OCI-LY7 (cell line): ENCODE data around the gene KRTAP6-3. TPM values are rescaled to one million over a fixed set of nuclear protein-coding genes. Genes with fewer than 3 reads are reported as not detected.

Experiments used
- BruUV-seq: library from RNA; stranded (reverse); fragments of 400-500 nt; replicated peaks from 2 replicates; lab custom pipeline; 2021; lab: Mats Ljungman, UMichigan
- CTCF ChIA-PET: fragments of 300-600 bp; sonication (Branson Sonifier 250); formaldehyde crosslinking; loops from one replicate; lab custom pipeline; 2022; ENCODE audit warnings: antibody characterized with exemption; ENCODE audit not compliant: unreplicated experiment; lab: Charles Lee
- POLR2A ChIA-PET: fragments of 300-600 bp; sonication (Branson Sonifier 250); formaldehyde crosslinking; loops from one replicate; lab custom pipeline; 2022; ENCODE audit warnings: antibody characterized with exemption; lab: Charles Lee
- DNase-seq: peaks from one replicate; pipeline ENCODE4 v3.0.0-alpha.2; 2015; ENCODE audit warnings: low spot score
- H2AFZ ChIP-seq: fragments of 200-600 bp; sonication (generic), shearing (Covaris generic); 2 replicates; pipeline ENCODE4 v1.6.1; 2014; ENCODE audit warnings: mild to moderate bottlenecking, antibody characterized with exemption, low read length, moderate library complexity
- H3K27ac ChIP-seq: fragments of 200-600 bp; sonication (generic); 2 replicates; pipeline ENCODE4 v1.5.1; 2014; ENCODE audit warnings: mixed run types, low read depth, mild to moderate bottlenecking, moderate library complexity, low read length, inconsistent platforms; ENCODE audit not compliant: poor library complexity, severe bottlenecking
- H3K36me3 ChIP-seq: fragments of 200-600 bp; sonication (generic); 2 replicates; pipeline ENCODE4 v1.6.1; 2014; ENCODE audit warnings: mild to moderate bottlenecking, antibody characterized with exemption, low read length, moderate library complexity, mixed read lengths; ENCODE audit not compliant: insufficient read depth
- H3K4me1 ChIP-seq: fragments of 200-600 bp; sonication (generic); 2 replicates; pipeline ENCODE4 v1.5.1; 2014; ENCODE audit warnings: mild to moderate bottlenecking, low read length; ENCODE audit not compliant: insufficient read depth, poor library complexity, severe bottlenecking
- H3K4me2 ChIP-seq: fragments of 200-600 bp; sonication (generic); 2 replicates; pipeline ENCODE4 v1.6.1; 2014; ENCODE audit warnings: mild to moderate bottlenecking, low read length
- H3K4me3 ChIP-seq: fragments of 200-600 bp; sonication (generic); 2 replicates; pipeline ENCODE4 v1.5.1; 2014; ENCODE audit warnings: mild to moderate bottlenecking, low read depth, low read length; ENCODE audit not compliant: poor library complexity, severe bottlenecking
- H3K79me2 ChIP-seq: fragments of 200-600 bp; sonication (generic); 2 replicates; pipeline ENCODE4 v1.6.1; 2016; ENCODE audit warnings: low read depth, mild to moderate bottlenecking, low read length, moderate library complexity, mixed read lengths; ENCODE audit not compliant: insufficient read depth
- H3K9me2 ChIP-seq: fragments of 200-600 bp; sonication (generic); 2 replicates; pipeline ENCODE4 v1.6.1; 2016; ENCODE audit warnings: mild to moderate bottlenecking, low read length, mixed read lengths; ENCODE audit not compliant: insufficient read depth
- H3K9me3 ChIP-seq: fragments of 200-600 bp; sonication (generic); 2 replicates; pipeline ENCODE4 v1.6.1; 2014; ENCODE audit warnings: mild to moderate bottlenecking, mixed run types, low read length, mixed read lengths
- H4K20me1 ChIP-seq: fragments of 200-600 bp; sonication (generic); 2 replicates; pipeline ENCODE4 v1.6.1; 2014; ENCODE audit warnings: mild to moderate bottlenecking, antibody characterized with exemption, low read length, moderate library complexity, mixed read lengths; ENCODE audit not compliant: insufficient read depth
- EZH2phosphoT487 ChIP-seq: fragments of 200-600 bp; sonication (generic); IDR thresholded peaks from 2 replicates; pipeline ENCODE4 v1.6.1; 2018; ENCODE audit warnings: low read depth, borderline replicate concordance, mild to moderate bottlenecking, mixed run types, antibody characterized with exemption, low read length, moderate library complexity, mixed read lengths
- intact Hi-C: fragments of 100-400 bp; cut with micrococcal nuclease; formaldehyde crosslinking; loops from one replicate; pipeline ENCODE4 v1.10.0; 2022; ENCODE audit not compliant: unreplicated experiment
- total RNA-seq, 2 experiments: library from RNA; depleted of rRNA in 1 of 2; stranded (reverse); fragments of >200 nt in 1 of 2; shearing (Covaris generic) in 1 of 2; gene quantifications; 2 replicates each; pipeline ENCODE4 v1.2.3, GENCODE V29; 2014 to 2022
- TF ChIP-seq, protein P1 (sequence below): fragments of 200-600 bp; sonication (generic); conservative IDR thresholded peaks from 2 replicates; pipeline ENCODE4 v1.5.1; 2014; ENCODE audit warnings: mild to moderate bottlenecking, antibody characterized with exemption, low read length, moderate library complexity, mixed read lengths

The KRTAP6-3 gene
- total RNA-seq, 2 experiments from 2014 or later = not detected

DNA sequence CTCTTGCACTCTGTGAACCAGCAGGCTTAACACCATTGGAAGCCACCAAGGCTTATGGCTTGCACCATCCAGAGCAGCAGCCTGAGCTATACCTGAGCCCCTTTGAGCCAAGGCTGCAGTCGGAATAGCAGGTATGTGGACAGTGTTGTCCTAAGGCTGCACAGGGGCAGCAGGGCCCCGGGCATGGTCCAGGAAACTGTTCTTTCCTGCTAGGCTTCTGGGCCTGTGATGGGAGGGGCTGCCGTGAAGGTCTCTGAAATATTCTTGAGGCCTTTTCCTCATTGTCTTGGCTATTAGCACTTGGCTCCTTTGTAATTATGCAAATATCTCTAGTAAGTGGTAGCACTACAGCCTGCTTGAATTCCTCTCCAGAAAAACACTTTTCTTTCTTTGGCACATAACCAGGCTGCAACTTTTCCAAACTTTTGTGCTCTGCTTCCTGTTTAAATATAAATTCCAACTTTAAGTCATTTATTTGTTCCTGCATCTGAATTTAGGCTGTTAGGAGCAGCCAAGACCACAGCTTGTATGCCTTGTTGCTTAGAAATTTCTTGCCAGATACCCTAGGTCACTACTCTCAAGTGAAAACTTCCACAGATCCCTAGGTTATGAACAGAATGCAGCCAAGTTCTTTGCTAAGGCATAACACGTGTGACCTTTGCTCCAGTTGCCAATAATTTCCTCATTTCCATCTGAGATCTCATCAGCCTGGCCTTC, 33.4 kb downstream of the KRTAP6-3 start:
- no TSS peak for BruUV-seq
- intact Hi-C loops = no loop called here
- ChIA-PET POLR2A (interaction anchor here (0.6 kb wide), 1 partner anchor 17 kb away, joined by 3 read pairs; no protein-coding TSS in a partner anchor), CTCF (no interaction called here)
- TF ChIP-seq, protein P1, sequence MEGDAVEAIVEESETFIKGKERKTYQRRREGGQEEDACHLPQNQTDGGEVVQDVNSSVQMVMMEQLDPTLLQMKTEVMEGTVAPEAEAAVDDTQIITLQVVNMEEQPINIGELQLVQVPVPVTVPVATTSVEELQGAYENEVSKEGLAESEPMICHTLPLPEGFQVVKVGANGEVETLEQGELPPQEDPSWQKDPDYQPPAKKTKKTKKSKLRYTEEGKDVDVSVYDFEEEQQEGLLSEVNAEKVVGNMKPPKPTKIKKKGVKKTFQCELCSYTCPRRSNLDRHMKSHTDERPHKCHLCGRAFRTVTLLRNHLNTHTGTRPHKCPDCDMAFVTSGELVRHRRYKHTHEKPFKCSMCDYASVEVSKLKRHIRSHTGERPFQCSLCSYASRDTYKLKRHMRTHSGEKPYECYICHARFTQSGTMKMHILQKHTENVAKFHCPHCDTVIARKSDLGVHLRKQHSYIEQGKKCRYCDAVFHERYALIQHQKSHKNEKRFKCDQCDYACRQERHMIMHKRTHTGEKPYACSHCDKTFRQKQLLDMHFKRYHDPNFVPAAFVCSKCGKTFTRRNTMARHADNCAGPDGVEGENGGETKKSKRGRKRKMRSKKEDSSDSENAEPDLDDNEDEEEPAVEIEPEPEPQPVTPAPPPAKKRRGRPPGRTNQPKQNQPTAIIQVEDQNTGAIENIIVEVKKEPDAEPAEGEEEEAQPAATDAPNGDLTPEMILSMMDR = no peak
- TF ChIP-seq EZH2phosphoT487 = no peak
- no peak overlapping the region for H3K4me2 ChIP-seq
- DNase-seq = no peak
- H3K9me3 ChIP-seq = peaks cover 8% of the 10 kb centered on the region; the same call in 1 of the 2 replicates
- H2AFZ ChIP-seq = no peak overlapping the region
- no peak overlapping the region for H3K27ac ChIP-seq
- no peaks in the 10 kb centered on the region for H3K4me1 ChIP-seq
- H3K4me3 ChIP-seq = no peak overlapping the region
- H3K79me2 ChIP-seq = no peaks in the 10 kb centered on the region
- H3K9me2 ChIP-seq = no peaks in the 10 kb centered on the region
- H4K20me1 ChIP-seq = no peaks in the 10 kb centered on the region
- H3K36me3 ChIP-seq = no peaks in the 10 kb centered on the region

DNA sequence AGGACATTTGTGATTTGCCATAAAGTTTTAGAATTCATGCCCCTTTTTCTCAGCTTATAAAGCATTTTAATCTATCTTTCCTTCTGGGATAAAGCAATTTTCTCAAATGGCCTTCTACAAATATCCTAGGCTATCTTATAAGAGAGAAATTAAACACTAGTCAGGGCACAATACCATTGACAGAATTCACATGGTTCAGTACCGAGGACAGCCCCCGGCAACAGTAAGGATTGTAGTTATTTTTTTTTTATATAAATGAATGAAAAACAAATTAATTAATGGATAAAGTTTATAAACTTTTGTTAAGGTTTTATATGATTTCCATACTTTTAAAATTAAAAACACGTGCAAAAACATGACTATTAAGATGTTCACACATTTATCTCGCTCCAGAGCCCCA, 35.9 kb downstream of the KRTAP6-3 start:
- Histone ChIP-seq H3K27ac (no peak overlapping the region), H3K79me2 (no peaks in the 10 kb centered on the region), H4K20me1 (no peaks in the 10 kb centered on the region), H3K4me3 (no peak overlapping the region), H3K9me3 (peaks cover 8% of the 10 kb centered on the region; the same call in 1 of the 2 replicates), H2AFZ (no peak overlapping the region), H3K4me2 (no peak overlapping the region), H3K9me2 (no peaks in the 10 kb centered on the region), H3K4me1 (no peaks in the 10 kb centered on the region), H3K36me3 (no peaks in the 10 kb centered on the region)
- BruUV-seq = no TSS peak
- DNase-seq = no peak
- ChIA-PET CTCF (no interaction called here), POLR2A (no interaction called here)
- TF ChIP-seq, protein P1 = no peak
- no peak for TF ChIP-seq EZH2phosphoT487
- intact Hi-C loops = no loop called here

DNA sequence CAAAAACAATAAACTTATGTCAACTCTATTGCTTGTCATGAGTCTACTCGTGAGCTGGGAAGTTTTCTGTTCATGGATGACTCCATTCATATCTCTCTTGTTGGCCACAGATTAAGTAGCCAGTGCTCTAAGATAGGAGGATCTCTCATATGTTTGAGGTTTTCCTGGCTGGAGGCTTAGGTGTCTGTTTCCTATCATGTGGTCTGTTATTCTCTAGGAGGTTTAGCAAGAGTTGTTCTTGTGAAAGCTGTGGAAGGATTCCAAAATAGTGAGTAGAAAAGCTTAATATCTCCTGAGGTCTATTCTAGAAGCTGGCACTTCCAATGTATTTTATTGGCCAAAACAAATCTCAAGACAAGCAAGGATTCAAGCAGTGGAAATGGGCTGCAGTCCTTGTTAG, 37.0 kb downstream of the KRTAP6-3 start:
- no TSS peak for BruUV-seq
- Histone ChIP-seq H3K27ac (no peak overlapping the region), H4K20me1 (no peaks in the 10 kb centered on the region), H3K4me3 (no peak overlapping the region), H3K4me1 (no peaks in the 10 kb centered on the region), H2AFZ (no peak overlapping the region), H3K36me3 (no peaks in the 10 kb centered on the region), H3K9me2 (no peaks in the 10 kb centered on the region), H3K9me3 (peaks cover 8% of the 10 kb centered on the region; the same call in 1 of the 2 replicates), H3K79me2 (no peaks in the 10 kb centered on the region), H3K4me2 (no peak overlapping the region)
- intact Hi-C loops = no loop called here
- no peak for TF ChIP-seq EZH2phosphoT487
- TF ChIP-seq, protein P1 = no peak
- ChIA-PET CTCF (no interaction called here), POLR2A (no interaction called here)
- DNase-seq = no peak
